Neuron (in vitro differentiated cells): Measurements from ENCODE around the gene AK4.
"Not testable (repeated sequence)": the region's sequence is repeated elsewhere in the genome, so short reads cannot be mapped to it uniquely, and the experiment has no call there.

ENCODE experiments used
- H2AFZ ChIP-seq: one replicate; pipeline ENCODE4 v1.6.1; 2013; ENCODE audit warnings: low read depth, mild to moderate bottlenecking, inconsistent platforms, low read length, moderate library complexity
- H3K27me3 ChIP-seq: one replicate; pipeline ENCODE4 v1.6.1; 2013; ENCODE audit warnings: low read length; ENCODE audit not compliant: insufficient read depth
- H3K36me3 ChIP-seq: one replicate; pipeline ENCODE4 v1.6.1; 2013; ENCODE audit warnings: low read length; ENCODE audit not compliant: insufficient read depth
- H3K4me1 ChIP-seq: one replicate; pipeline ENCODE4 v1.6.1; 2013; ENCODE audit warnings: low read length; ENCODE audit not compliant: insufficient read depth
- H3K4me3 ChIP-seq: 2 replicates; pipeline ENCODE4 v1.5.1; 2013; ENCODE audit warnings: mild to moderate bottlenecking, low read length, moderate library complexity
- H3K9me3 ChIP-seq: one replicate; pipeline ENCODE4 v1.6.1; 2013; ENCODE audit warnings: low read length

AK4 gene

GRCh38 chr1:65159291-65159688 lies 11.3 kb downstream of the AK4 start:
- not testable (repeated sequence) for H3K9me3 ChIP-seq, H2AFZ ChIP-seq, H3K36me3 ChIP-seq, H3K4me3 ChIP-seq, H3K4me1 ChIP-seq, H3K27me3 ChIP-seq

- H2AFZ ChIP-seq = no peak overlapping the region
These were observed 12.0 kb downstream of the AK4 start for GRCh38 chr1:65159801-65160523.

GRCh38 chr1:65163201-65163805 lies 15.3 kb downstream of the AK4 start:
- H3K36me3 ChIP-seq = no peaks in the 10 kb centered on the region
- no peak overlapping the region for H3K4me3 ChIP-seq

More at GRCh38 chr1:65159801-65160523, 12.0 kb downstream of the AK4 start:
- Histone ChIP-seq H3K4me1 (peaks cover 3% of the 10 kb centered on the region), H3K4me3 (no peak overlapping the region), H3K9me3 (no peaks in the 10 kb centered on the region), H3K27me3 (no peaks in the 10 kb centered on the region), H3K36me3 (no peaks in the 10 kb centered on the region)

GRCh38 chr1:65164101-65164500 lies 16.1 kb downstream of the AK4 start:
- H2AFZ ChIP-seq, H3K27me3 ChIP-seq, H3K9me3 ChIP-seq, H3K4me3 ChIP-seq, H3K36me3 ChIP-seq: not testable (repeated sequence)
- peaks cover 42% of the 10 kb centered on the region for H3K4me1 ChIP-seq

More at GRCh38 chr1:65163201-65163805, 15.3 kb downstream of the AK4 start:
- Histone ChIP-seq H3K4me1 (peaks cover 36% of the 10 kb centered on the region), H3K27me3 (no peaks in the 10 kb centered on the region), H3K9me3 (no peaks in the 10 kb centered on the region), H2AFZ (no peak overlapping the region)

GRCh38 chr1:65164633-65165032 lies 16.6 kb downstream of the AK4 start:
- H3K4me1 ChIP-seq = peaks cover 42% of the 10 kb centered on the region
- H2AFZ ChIP-seq = no peak overlapping the region
- no peaks in the 10 kb centered on the region for H3K36me3 ChIP-seq
- H3K27me3 ChIP-seq = no peaks in the 10 kb centered on the region
- H3K4me3 ChIP-seq = no peak overlapping the region
- no peaks in the 10 kb centered on the region for H3K9me3 ChIP-seq

GRCh38 chr1:65165269-65165993 lies 17.4 kb downstream of the AK4 start:
- Histone ChIP-seq H3K4me3 (no peak overlapping the region), H2AFZ (no peak overlapping the region), H3K27me3 (no peaks in the 10 kb centered on the region), H3K36me3 (no peaks in the 10 kb centered on the region), H3K9me3 (no peaks in the 10 kb centered on the region), H3K4me1 (peaks cover 42% of the 10 kb centered on the region)

GRCh38 chr1:65166572-65167305 lies 18.7 kb downstream of the AK4 start:
- Histone ChIP-seq H3K27me3 (no peaks in the 10 kb centered on the region), H3K4me1 (peaks cover 42% of the 10 kb centered on the region), H3K4me3 (no peak overlapping the region)

GRCh38 chr1:65167586-65168242 lies 19.7 kb downstream of the AK4 start:
- Histone ChIP-seq H3K27me3 (no peaks in the 10 kb centered on the region), H3K9me3 (no peaks in the 10 kb centered on the region), H3K4me1 (peaks cover 42% of the 10 kb centered on the region), H3K4me3 (no peak overlapping the region), H2AFZ (no peak overlapping the region), H3K36me3 (no peaks in the 10 kb centered on the region)

More at GRCh38 chr1:65166572-65167305, 18.7 kb downstream of the AK4 start:
- H3K36me3 ChIP-seq = no peaks in the 10 kb centered on the region
- no peak overlapping the region for H2AFZ ChIP-seq
- H3K9me3 ChIP-seq = no peaks in the 10 kb centered on the region

GRCh38 chr1:65168867-65169266 lies 20.9 kb downstream of the AK4 start:
- H2AFZ ChIP-seq = no peak overlapping the region
- no peak overlapping the region for H3K4me3 ChIP-seq
- H3K9me3 ChIP-seq = no peaks in the 10 kb centered on the region
- no peaks in the 10 kb centered on the region for H3K36me3 ChIP-seq
- no peaks in the 10 kb centered on the region for H3K27me3 ChIP-seq
- peaks cover 42% of the 10 kb centered on the region for H3K4me1 ChIP-seq

GRCh38 chr1:65170511-65171142 lies 22.6 kb downstream of the AK4 start:
- no peak overlapping the region for H3K4me3 ChIP-seq
- no peaks in the 10 kb centered on the region for H3K36me3 ChIP-seq
- H3K4me1 ChIP-seq = peaks cover 32% of the 10 kb centered on the region
- no peaks in the 10 kb centered on the region for H3K27me3 ChIP-seq
- no peak overlapping the region for H2AFZ ChIP-seq
- H3K9me3 ChIP-seq = no peaks in the 10 kb centered on the region

- Histone ChIP-seq H3K4me3 (no peak overlapping the region), H3K9me3 (peaks cover 2% of the 10 kb centered on the region), H2AFZ (no peak overlapping the region), H3K36me3 (no peaks in the 10 kb centered on the region), H3K4me1 (peaks cover 8% of the 10 kb centered on the region), H3K27me3 (peaks cover under 1% of the 10 kb centered on the region)
These were observed 25.1 kb downstream of the AK4 start for GRCh38 chr1:65172936-65173690.

GRCh38 chr1:65174585-65174984 lies 26.6 kb downstream of the AK4 start:
- H3K4me1 ChIP-seq = no peaks in the 10 kb centered on the region
- no peak overlapping the region for H3K4me3 ChIP-seq

More at GRCh38 chr1:65174585-65174984, 26.6 kb downstream of the AK4 start:
- Histone ChIP-seq H3K27me3 (peaks cover 3% of the 10 kb centered on the region), H2AFZ (no peak overlapping the region), H3K9me3 (peaks cover 2% of the 10 kb centered on the region), H3K36me3 (no peaks in the 10 kb centered on the region)
